Gastrocnemius medialis (tissue), 4 donors: ENCODE measurements around the gene DDX4.

Experiments used
- CTCF ChIP-seq, 5 experiments: fragments of 450-650 bp in 3 of 5; fragments of 200-600 bp in 2 of 5; sonication (generic) in 2 of 5; IDR thresholded peaks in 4 of 5; conservative IDR thresholded peaks in 1 of 5; 1 replicate in 4 of 5; 2 replicates in 1 of 5; pipeline ENCODE4 v1.5.1; 2016 to 2019; ENCODE audit warnings: antibody characterized with exemption in 5 of 5, mild to moderate bottlenecking in 3 of 5, moderate library complexity in 3 of 5
- POLR2A ChIP-seq, 2 donors: fragments of 450-650 bp; IDR thresholded peaks; one replicate each; pipeline ENCODE4 v1.6.1; 2017; ENCODE audit warnings: antibody characterized with exemption in 2 of 2, mild to moderate bottlenecking in 2 of 2, moderate library complexity in 2 of 2

GRCh38 chr5:55750063-55750462 is 12.2 kb downstream of the DDX4 start:
- TF ChIP-seq CTCF (IDR thresholded peaks at IDR 0.05 in 4 of 5, conservative IDR thresholded peaks at IDR 0.05 in 1 of 5) (no peak), POLR2A (IDR thresholded peaks at IDR 0.05) (no peak)
